GM19035 (cell line): ENCODE data around the gene CNDP2.
"Not testable (repeated sequence)": the region's sequence is repeated elsewhere in the genome, so short reads cannot be mapped to it uniquely, and the experiment has no call there.

Experiments used
- ATAC-seq: cut with Tn5 transposase; IDR thresholded peaks from one replicate; pipeline ENCODE4 v1.9.1; 2021; ENCODE audit not compliant: unreplicated experiment

Gene CNDP2

DNA sequence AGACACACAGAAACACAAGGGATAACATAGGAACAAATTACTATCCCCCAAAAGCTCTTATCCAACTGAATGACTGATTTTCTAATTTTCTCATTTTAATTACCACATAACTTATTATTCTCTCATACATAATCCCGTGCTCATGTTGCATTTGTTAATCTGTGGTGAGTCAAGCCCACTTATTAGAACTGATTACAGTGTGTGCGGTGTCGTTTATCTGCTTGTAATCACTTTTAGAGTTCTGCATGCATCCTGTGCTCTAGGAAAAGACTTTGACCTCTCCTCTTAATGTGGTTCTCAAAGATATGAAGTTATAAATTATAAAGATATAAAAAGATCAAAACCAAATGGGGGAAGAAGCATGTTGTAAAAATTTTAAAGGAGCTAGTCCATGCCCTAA is 67.8 kb downstream of the CNDP2 start:
- no peak for ATAC-seq

DNA sequence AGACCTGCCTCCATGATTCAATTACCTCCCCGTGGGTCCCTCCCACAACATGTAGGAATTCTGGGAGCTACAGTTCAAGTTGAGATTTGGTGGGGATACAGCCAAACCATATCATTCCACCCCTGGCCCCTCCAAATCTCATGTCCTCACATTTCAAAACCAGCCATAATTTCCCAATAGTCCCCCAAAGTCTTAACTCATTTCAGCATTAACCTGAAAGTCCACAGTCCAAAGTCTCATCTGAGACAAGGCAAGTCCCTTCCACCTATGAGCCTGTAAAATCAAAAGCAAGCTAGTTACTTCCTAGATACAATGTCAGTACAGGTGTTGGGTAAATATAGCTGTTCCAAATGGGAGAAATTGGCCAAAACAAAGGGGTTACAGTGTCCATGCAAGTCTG is 69.0 kb downstream of the CNDP2 start:
- ATAC-seq: not testable (repeated sequence)

DNA sequence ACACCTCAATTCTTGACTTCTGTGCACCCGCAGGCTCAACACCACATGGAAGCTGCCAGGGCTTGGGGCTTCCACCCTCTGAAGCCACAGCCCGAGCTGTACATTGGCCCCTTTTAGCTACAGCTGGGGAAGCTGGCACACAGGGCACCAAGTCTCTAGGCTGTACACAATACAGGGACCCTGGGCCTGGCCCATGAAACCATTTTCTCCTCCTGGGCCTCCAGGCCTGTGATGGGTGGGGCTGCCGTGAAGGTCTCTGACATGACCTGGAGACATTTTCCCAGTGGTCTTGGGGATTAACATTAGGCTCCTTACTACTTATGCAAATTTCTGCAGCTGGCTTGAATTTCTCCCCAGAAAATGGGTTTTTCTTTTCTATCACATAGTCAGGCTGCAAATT is 69.8 kb downstream of the CNDP2 start:
- ATAC-seq: not testable (repeated sequence)

DNA sequence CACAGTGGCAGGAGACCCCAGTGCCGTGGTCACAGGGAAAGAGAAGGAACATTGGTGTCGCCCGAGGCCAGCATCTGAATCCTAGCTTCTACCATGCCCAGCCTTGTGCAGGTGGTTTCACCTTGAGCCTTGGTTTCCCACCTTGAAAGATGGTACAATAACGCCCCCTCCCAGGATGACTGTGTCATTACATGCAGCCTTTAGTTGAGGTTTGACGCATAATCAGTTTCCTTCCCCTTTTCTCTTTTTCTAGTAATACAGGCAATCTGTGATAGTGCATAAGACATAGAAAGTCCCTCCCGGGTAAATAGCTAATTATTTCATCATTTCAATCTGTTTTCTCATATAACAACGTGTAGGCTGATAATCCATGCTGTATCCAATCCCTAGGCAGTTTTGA is 71.7 kb downstream of the CNDP2 start:
- ATAC-seq: no peak

DNA sequence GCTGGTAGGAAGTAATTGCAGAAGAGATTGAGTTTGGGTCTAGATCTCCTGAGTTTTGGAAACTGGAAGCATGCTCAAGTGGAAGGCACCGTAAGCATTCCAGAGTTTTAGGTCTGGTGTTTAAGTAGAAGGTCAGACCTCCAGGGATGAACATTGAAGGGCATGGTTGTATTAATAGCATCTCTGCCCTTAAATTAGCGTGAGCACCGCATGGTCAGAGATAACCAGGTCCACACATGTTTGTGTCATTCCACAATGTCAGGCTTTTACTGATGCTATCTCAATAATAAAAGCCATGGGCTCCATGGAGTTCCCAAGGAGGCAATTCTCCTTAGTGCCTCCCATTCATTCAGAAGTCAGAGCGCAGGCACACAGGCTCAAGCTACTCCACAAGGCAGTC is 73.2 kb downstream of the CNDP2 start:
- no peak for ATAC-seq

DNA sequence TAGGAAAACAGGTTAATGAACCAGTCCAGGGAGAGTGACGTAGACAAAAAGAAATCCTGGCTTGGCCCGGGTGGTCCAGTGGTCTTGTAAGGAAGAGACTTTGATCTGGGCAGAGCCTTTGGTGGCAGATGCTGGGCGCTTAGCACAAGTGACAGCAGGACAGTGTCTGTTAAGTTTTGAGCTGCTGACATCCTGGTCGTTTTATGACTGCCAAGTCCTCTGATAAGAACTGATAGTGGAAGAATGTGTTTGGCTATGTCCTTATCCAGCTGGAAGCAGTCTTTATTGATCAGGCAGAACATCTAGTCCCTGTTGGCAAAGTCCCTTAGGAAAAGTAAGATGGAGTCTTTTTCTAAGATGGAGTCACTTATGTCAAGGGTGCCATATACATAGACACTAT is 74.1 kb downstream of the CNDP2 start:
- ATAC-seq: no peak

DNA sequence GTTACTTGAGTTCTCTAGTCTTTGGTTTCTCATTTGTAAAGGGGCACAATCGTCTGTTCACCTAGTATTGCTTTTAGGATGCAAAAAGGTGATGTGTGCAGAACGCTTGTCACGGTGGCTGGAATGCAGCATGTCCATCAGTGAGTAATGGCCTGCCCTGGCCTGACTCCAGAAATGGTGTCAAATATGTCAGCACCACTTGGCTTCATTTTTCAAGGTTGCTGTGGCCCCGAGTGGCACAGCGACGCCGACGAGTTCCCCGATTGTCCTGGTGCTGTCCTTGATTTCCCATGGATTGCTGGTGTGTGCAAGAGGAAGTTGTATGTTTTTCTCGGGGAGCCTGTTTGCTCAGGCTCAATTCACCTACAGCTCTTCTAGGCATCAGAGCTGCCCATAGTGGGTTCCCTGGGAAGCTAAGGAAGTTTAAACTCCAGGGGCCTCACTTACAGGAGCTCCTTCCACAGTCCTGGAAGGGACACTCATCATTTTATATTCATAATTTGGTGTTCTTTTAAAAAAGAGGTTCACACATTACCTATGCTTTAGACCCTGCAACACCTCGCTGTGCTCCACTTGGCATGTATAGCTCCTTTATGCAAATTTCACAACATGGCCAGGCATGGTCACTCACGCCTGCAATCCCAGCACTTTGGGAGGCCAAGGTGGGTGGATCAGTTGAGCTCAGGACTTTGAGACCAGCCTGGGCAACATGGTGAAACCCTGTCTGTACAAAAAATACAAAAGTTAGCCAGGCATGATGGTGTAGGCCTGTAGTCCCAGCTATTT is 75.9 kb downstream of the CNDP2 start:
- no peak for ATAC-seq

DNA sequence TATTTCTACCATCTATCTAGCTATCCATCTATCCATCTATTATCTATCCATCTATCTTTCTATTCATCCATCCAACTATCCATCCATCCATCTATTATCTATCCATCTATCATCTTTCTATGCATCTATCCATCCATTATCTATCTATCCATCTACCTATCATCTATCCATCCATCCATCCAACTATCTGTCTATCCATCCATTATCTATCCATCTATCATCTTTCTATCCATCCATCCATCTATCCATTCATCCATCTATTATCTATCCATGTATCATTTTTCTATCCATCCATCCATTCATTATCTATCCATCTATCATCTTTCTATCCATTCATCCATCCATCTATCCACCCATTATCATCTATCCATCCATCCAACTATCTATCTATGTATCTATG is 76.9 kb downstream of the CNDP2 start:
- no peak for ATAC-seq
